ENCODE results near the gene ZNF729. TPM values are rescaled to one million over a fixed set of nuclear protein-coding genes. Genes with fewer than 3 reads are reported as not detected.

Gene ZNF729

GRCh38 chr19:22335716-22336115 is 49.5 kb downstream of the ZNF729 start:
- Histone ChIP-seq H2AK5ac (ENCODE audit: low read depth, low read length) (no peak overlapping the region), H3K4me2 (ENCODE audit: insufficient read depth, low read length, poor library complexity, severe bottlenecking) (no peak overlapping the region), H3K4me1 (ENCODE audit: control insufficient read depth in 2 of 2, insufficient read depth in 1 of 2, low read depth in 1 of 2, low read length in 2 of 2) (no peaks in the 10 kb centered on the region), H3K18ac (ENCODE audit: low read length) (no peak overlapping the region), H2BK120ac (ENCODE audit: low read depth, low read length) (no peak overlapping the region), H2BK15ac (ENCODE audit: low read length) (no peak overlapping the region), H2BK12ac (ENCODE audit: low read length) (no peak overlapping the region), H3K79me1 (ENCODE audit: low read depth, low read length) (no peaks in the 10 kb centered on the region), H2BK5ac (ENCODE audit: low read length) (no peak overlapping the region), H3K14ac (ENCODE audit: low read length) (no peak overlapping the region), H4K91ac (ENCODE audit: low read depth, low read length, poor library complexity) (no peak overlapping the region), H4K8ac (ENCODE audit: low read depth, low read length) (no peak overlapping the region), H3K4me3 (ENCODE audit: low read length in 2 of 2) (no peak overlapping the region), H3K23ac (ENCODE audit: low read depth, low read length, poor library complexity) (no peak overlapping the region), H3K27me3 (ENCODE audit: control insufficient read depth in 3 of 3, insufficient read depth in 3 of 3, low read depth in 1 of 3, low read length in 3 of 3) (no peaks in the 10 kb centered on the region), H3K36me3 (replicated peaks in 1 of 2; ENCODE audit: control insufficient read depth in 2 of 2, insufficient read depth in 2 of 2, low read length in 2 of 2) (no peaks in the 10 kb centered on the region), H3K27ac (replicated peaks; ENCODE audit: low read length) (no peak overlapping the region), H3K4ac (ENCODE audit: low read length) (no peak overlapping the region), H3K9me3 (replicated peaks in 1 of 2; ENCODE audit: control insufficient read depth in 2 of 2, insufficient read depth in 1 of 2, low read depth in 1 of 2, low read length in 2 of 2) (peaks cover 0 to 28% of the 10 kb centered on the region in 2 donors), H2AFZ (ENCODE audit: low read length) (no peak overlapping the region), H3K9ac (ENCODE audit: low read depth, low read length, poor library complexity) (no peak overlapping the region)
- DNase-seq (ENCODE audit: low spot score) = no peak
- WGBS, 2 donors (ENCODE audit: extremely low coverage in 2 of 2, insufficient read length in 2 of 2, insufficient replicate concordance in 1 of 2) = no CpG with 5 or more reads among the region's 2 CpGs

GRCh38 chr19:22354665-22355064 is 68.4 kb downstream of the ZNF729 start:
- WGBS, 2 donors (ENCODE audit: extremely low coverage in 2 of 2, insufficient read length in 2 of 2, insufficient replicate concordance in 1 of 2) = no CpG with 5 or more reads among the region's 2 CpGs
- H3K23ac ChIP-seq (ENCODE audit: low read depth, low read length, poor library complexity) = no peak overlapping the region
- H3K4me2 ChIP-seq (ENCODE audit: insufficient read depth, low read length, poor library complexity, severe bottlenecking) = no peak overlapping the region
- no peak overlapping the region for H3K9ac ChIP-seq (ENCODE audit: low read depth, low read length, poor library complexity)
- no peaks in the 10 kb centered on the region for H3K79me1 ChIP-seq (ENCODE audit: low read depth, low read length)
- H3K27me3 ChIP-seq (ENCODE audit: control insufficient read depth in 3 of 3, insufficient read depth in 3 of 3, low read depth in 1 of 3, low read length in 3 of 3) = no peaks in the 10 kb centered on the region
- no peak overlapping the region for H2BK15ac ChIP-seq (ENCODE audit: low read length)
- H3K4me3 ChIP-seq (ENCODE audit: low read length in 2 of 2) = no peak overlapping the region
- H2AK5ac ChIP-seq (ENCODE audit: low read depth, low read length) = no peak overlapping the region
- H3K4ac ChIP-seq (ENCODE audit: low read length) = no peak overlapping the region
- no peak overlapping the region for H4K8ac ChIP-seq (ENCODE audit: low read depth, low read length)
- no peaks in the 10 kb centered on the region for H3K36me3 ChIP-seq (replicated peaks in 1 of 2; ENCODE audit: control insufficient read depth in 2 of 2, insufficient read depth in 2 of 2, low read length in 2 of 2)
- H3K4me1 ChIP-seq (ENCODE audit: control insufficient read depth in 2 of 2, insufficient read depth in 1 of 2, low read depth in 1 of 2, low read length in 2 of 2) = no peaks in the 10 kb centered on the region
- no peak overlapping the region for H3K14ac ChIP-seq (ENCODE audit: low read length)
- no peak overlapping the region for H4K91ac ChIP-seq (ENCODE audit: low read depth, low read length, poor library complexity)
- H3K9me3 ChIP-seq (replicated peaks in 1 of 2; ENCODE audit: control insufficient read depth in 2 of 2, insufficient read depth in 1 of 2, low read depth in 1 of 2, low read length in 2 of 2) = peaks cover 0 to 12% of the 10 kb centered on the region in 2 donors
- DNase-seq (ENCODE audit: low spot score) = no peak
- no peak overlapping the region for H2BK12ac ChIP-seq (ENCODE audit: low read length)
- no peak overlapping the region for H2BK5ac ChIP-seq (ENCODE audit: low read length)
- no peak overlapping the region for H2BK120ac ChIP-seq (ENCODE audit: low read depth, low read length)
- H3K27ac ChIP-seq (replicated peaks; ENCODE audit: low read length) = no peak overlapping the region
- H2AFZ ChIP-seq (ENCODE audit: low read length) = no peak overlapping the region
- no peak overlapping the region for H3K18ac ChIP-seq (ENCODE audit: low read length)

Small RNAs within 50 kb of the gene (small RNA-seq; reads per million reads assigned to genes)
- gene AC011494.1 (ENCODE audit: insufficient read depth) = not detected
